HG03039 (cell line): Measurements from ENCODE around the gene ABI3BP.
"Not testable (repeated sequence)": the region's sequence is repeated elsewhere in the genome, so short reads cannot be mapped to it uniquely, and the experiment has no call there.

Experiments
- ATAC-seq: cut with Tn5 transposase; IDR thresholded peaks from one replicate; pipeline ENCODE4 v1.9.1; 2021; ENCODE audit warnings: mild to moderate bottlenecking, moderate library complexity; ENCODE audit not compliant: unreplicated experiment

Gene ABI3BP

GRCh38 chr3:100993309-100993708, at the start of gene ABI3BP:
ABI3BP (minus strand) TSS chr3:100993421; CDS start chr3:100993384, 37 bp downstream.
- no peak for ATAC-seq

GRCh38 chr3:101039285-101039684, 46.1 kb upstream of the ABI3BP start:
- ATAC-seq: no peak

- no peak for ATAC-seq
These were observed 45.7 kb upstream of the ABI3BP start for GRCh38 chr3:101038880-101039279.

- ATAC-seq: no peak
These were observed 45.2 kb upstream of the ABI3BP start for GRCh38 chr3:101038393-101038792.

GRCh38 chr3:101037613-101038012, 44.4 kb upstream of the ABI3BP start:
- no peak for ATAC-seq

GRCh38 chr3:101036676-101037075, 43.5 kb upstream of the ABI3BP start:
- ATAC-seq: no peak

GRCh38 chr3:101036213-101036618, 43.0 kb upstream of the ABI3BP start:
- no peak for ATAC-seq

- no peak for ATAC-seq
These were observed 34.1 kb upstream of the ABI3BP start for GRCh38 chr3:101027286-101027685.

GRCh38 chr3:101026881-101027280, 33.7 kb upstream of the ABI3BP start:
- no peak for ATAC-seq

GRCh38 chr3:101026244-101026643, 33.0 kb upstream of the ABI3BP start:
- ATAC-seq: no peak

- no peak for ATAC-seq
These were observed 27.3 kb upstream of the ABI3BP start for GRCh38 chr3:101020351-101021015.

- no peak for ATAC-seq
These were observed 23.8 kb upstream of the ABI3BP start for GRCh38 chr3:101017017-101017416.

GRCh38 chr3:101012312-101012711, 19.1 kb upstream of the ABI3BP start:
- not testable (repeated sequence) for ATAC-seq

GRCh38 chr3:101011136-101011535, 17.9 kb upstream of the ABI3BP start:
- ATAC-seq: no peak

- ATAC-seq: no peak
These were observed 17.1 kb upstream of the ABI3BP start for GRCh38 chr3:101010296-101010695.

- ATAC-seq: no peak
These were observed 16.2 kb upstream of the ABI3BP start for GRCh38 chr3:101009386-101009785.

GRCh38 chr3:100999160-100999559, 5.9 kb upstream of the ABI3BP start:
- no peak for ATAC-seq

- no peak for ATAC-seq
These were observed 1.6 kb upstream of the ABI3BP start for GRCh38 chr3:100994809-100995208.

- no peak for ATAC-seq
These were observed 966 bp upstream of the ABI3BP start for GRCh38 chr3:100994187-100994586.

- ATAC-seq: no peak
These were observed 799 bp downstream of the ABI3BP start for GRCh38 chr3:100992231-100993012.

- ATAC-seq: no peak
These were observed 5.1 kb downstream of the ABI3BP start for GRCh38 chr3:100988080-100988479.

- no peak for ATAC-seq
These were observed 8.9 kb downstream of the ABI3BP start for GRCh38 chr3:100984308-100984707.
